GF-D8 (cell line): ENCODE results near the gene PHC3.
A peak's percentile ranks its signal among the peaks of the same experiment; 100 is the strongest.

ENCODE experiments used
- DNase-seq: peaks from one replicate; lab custom pipeline; 2025; lab: John Stamatoyannopoulos, UW

PHC3 gene

GRCh38 chr3:170078620-170079281 is 102.8 kb downstream of the PHC3 start:
- no peak for DNase-seq

GRCh38 chr3:170077361-170077760 is 104.2 kb downstream of the PHC3 start:
- no peak for DNase-seq

DNA sequence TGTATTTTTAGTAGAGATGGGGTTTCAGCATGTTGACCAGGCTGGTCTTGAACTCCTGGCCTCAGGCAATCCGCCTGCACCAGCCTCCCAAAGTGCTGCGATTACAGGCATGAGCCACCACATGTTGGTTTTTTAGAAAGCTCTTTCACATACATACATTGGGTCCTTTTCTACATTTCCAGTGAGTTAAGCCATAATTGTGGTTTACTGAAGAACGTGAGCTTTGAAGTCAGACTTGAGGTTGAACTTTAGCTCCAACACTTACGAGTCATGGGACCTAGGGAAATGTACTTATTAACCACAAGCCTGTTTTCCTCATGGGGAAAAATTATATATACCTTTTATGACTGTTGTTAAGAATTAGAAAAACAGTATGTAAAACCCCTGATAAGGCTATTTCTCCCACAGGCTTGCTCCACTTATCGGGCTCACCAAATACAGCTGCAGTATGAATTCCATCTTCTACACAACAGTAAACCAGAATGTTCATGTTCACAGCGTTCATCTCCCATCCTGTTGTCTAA is 104.8 kb downstream of the PHC3 start:
- no peak for DNase-seq

DNA sequence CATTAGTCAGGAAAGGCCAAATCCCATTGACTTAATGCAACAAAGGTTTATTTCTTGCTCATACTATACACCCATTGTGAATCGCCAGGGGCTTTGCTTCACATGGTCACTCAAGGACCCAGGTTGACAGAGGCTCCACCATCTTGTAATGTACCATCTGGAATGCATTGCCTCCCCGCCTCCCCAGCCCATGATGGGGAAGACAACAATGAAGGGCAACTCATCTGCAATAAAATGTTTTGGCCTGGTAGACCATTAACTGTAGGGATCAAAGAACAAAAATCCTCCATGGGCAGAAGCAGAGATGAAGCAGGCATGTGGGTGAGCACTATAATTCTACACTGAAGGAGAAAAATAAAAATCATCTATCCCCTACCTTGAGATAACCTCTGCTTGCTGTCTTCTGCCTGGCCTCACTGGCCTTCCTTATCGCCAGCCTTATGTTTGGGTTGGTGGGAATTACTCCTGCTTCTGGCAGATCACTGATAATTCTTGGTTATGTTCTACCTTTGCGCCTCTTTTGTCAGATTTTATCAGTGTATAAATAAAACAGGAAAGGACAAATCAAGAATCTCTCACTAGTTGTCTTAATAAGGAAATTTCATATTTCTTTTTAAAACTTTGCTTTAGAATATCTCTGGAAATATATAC is 106.0 kb downstream of the PHC3 start:
- DNase-seq: no peak

DNA sequence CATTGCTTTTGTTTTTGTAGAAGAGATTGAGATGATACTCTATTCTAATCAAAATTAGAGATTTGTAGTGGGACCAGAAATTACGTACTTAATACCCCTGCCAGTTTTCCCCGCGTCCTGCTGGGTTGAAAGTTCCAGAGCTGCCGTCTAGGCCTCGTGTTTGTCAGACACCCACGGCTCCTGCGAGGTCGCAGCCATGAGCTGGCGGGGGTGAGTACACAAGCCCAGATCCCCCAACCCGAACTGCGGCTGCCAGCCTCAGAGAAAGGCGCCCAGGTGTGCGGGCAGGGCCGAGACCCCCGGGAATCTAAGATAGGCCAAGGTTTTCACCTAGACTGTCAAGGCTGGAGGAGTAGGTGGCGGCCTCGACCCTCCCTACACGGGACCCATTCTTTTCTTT is 117.4 kb downstream of the PHC3 start:
- DNase-seq: no peak

DNA sequence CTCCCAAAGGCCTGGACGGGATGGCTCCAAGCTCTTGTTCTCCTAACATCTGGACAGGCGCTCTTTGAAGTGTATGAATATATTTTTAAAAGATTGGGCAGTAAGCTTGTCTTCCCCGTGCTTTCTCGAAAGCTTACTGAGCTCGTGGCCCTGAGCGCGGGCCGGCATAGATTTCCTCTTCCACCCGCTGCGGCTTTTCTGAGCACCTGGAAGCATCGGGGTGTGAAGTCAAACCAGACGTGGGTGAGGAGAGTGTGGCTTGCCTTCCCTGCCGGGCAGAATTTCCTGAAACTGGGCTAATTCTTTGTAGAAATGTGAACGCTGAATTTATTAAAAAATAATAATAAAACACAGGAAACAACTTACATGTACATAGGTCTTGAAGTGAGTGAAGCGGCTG is 117.8 kb downstream of the PHC3 start:
- no peak for DNase-seq

DNA sequence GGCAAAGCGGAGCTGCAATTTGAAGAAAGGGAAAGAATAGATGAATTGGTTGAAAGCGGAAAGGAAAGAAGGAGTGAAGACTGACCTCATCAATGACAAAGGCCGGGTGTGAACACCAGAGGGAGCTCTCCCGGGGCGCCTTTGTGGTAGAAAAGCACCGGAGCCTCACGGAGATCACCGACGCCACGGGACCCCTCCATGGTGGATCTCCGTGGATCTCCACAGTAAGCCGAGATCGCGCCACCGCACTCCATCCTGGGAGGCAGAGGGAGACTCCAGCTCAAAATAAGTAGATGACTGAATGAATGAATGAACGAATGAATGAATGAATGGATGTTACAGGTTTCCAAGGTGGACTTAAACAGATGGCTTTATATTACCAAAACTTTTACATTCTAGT is 118.8 kb downstream of the PHC3 start:
- no peak for DNase-seq

GRCh38 chr3:170062068-170062467 is 119.5 kb downstream of the PHC3 start:
- no peak for DNase-seq

GRCh38 chr3:170059447-170059846 is 122.1 kb downstream of the PHC3 start:
- no peak for DNase-seq

GRCh38 chr3:170058127-170058526 is 123.4 kb downstream of the PHC3 start:
- DNase-seq: no peak

- DNase-seq: no peak
These were observed 124.0 kb downstream of the PHC3 start for GRCh38 chr3:170057550-170057949.

DNA sequence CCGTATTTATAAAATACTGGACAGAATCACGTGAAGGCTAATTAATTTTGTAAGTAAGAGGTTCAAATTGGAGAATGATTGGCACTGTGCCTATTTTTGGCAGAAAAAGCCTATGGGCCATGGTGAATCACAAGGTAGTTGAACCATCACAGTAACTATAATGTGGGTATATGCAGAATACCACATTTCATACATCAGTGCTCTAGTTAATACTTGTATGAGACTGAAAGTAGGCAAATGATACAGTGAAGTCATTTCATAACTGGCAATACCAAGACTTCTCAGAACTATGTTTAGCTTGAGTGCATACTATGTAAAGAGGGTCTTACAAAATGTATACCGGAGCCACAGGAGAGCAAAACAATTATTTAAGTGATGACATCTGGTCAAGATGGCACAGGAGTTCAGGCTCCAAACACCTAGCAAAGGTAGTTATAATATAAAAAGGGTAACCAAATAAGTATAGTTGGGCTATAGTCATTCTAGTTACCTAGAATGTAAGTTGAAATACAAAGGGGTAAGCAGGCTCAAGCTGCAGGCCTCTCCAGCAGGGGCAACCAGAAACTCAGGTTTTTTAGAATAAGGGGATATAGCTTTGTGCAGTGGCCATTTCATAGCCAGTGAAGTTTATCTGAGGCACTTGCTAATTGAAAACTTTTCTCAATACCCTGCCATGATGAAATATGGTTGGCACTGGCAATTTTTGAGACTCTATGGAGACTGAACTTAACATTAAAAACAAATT is 124.7 kb downstream of the PHC3 start:
- DNase-seq: no peak

GRCh38 chr3:170055209-170055608 is 126.3 kb downstream of the PHC3 start:
- no peak for DNase-seq

GRCh38 chr3:170054204-170054603 is 127.3 kb downstream of the PHC3 start:
- DNase-seq: no peak

GRCh38 chr3:170052398-170052797 is 129.1 kb downstream of the PHC3 start:
- DNase-seq: no peak

GRCh38 chr3:170050753-170051152 is 130.8 kb downstream of the PHC3 start:
- DNase-seq: no peak

- no peak for DNase-seq
These were observed 132.2 kb downstream of the PHC3 start for GRCh38 chr3:170049146-170050000.

DNA sequence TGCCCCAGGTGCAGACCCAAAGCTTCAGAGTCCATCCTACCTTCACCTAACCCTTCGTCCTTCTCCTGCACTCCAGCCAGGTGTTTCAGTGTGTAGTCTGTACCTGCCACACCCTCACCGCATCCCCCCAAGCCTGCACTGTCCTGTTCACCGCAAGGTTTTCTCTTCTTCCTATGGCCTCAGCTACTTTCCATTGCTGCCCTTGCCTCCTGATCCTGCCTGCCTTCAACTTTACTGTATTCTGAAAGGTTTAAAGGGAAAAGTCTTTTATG is 134.5 kb downstream of the PHC3 start:
- DNase-seq: no peak

- DNase-seq: no peak
These were observed 135.0 kb downstream of the PHC3 start for GRCh38 chr3:170046269-170047132.

GRCh38 chr3:170044795-170045244 is 136.7 kb downstream of the PHC3 start:
- peak; percentile 69 for DNase-seq

DNA sequence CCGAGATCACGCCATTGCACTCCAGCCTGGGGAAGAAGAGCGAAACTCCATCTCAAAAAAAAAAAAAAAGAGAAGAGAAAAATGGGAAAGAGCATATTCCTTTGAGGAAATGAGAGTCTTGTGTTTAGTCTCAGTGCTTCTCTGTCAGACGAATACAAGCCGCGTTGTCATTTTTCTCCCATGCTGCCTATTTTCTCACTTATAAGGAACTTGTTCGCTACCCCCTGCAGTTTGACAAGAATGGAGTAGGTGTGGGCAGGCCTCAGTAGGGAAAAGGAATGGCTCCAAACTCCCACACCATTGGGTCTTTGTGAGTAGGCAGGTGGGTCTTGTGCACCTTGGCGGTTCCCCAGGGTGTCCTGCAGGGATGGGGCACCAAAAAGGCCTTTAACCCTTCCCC is 137.3 kb downstream of the PHC3 start:
- DNase-seq: no peak
